Renal cortical epithelial cell (primary cell): Measurements from ENCODE around the gene LRRC30. TPM values are rescaled to one million over a fixed set of nuclear protein-coding genes. Genes with fewer than 3 reads are reported as not detected.
A peak's percentile ranks its signal among the peaks of the same experiment; 100 is the strongest.

Experiments
- DNase-seq: peaks from one replicate; pipeline ENCODE4 v3.0.0-alpha.2; 2011; ENCODE audit warnings: low read depth
- total RNA-seq: library from RNA; depleted of rRNA; stranded (reverse); fragments of >200 nt; gene quantifications from 2 replicates; pipeline ENCODE4 v1.2.3, GENCODE V29; 2014

Gene LRRC30
- total RNA-seq, 1 donor from 2014 or later, result not detected

GRCh38 chr18:7237673-7238272, 6.9 kb downstream of the LRRC30 start:
- DNase-seq, result no peak

- no peak for DNase-seq
Measured at GRCh38 chr18:7242926-7243325, 12.0 kb downstream of the LRRC30 start.

- DNase-seq, result no peak
Measured at GRCh38 chr18:7248877-7249276, 18.0 kb downstream of the LRRC30 start.

- DNase-seq, result no peak
Measured at GRCh38 chr18:7254163-7254562, 23.3 kb downstream of the LRRC30 start.

- no peak for DNase-seq
Measured at GRCh38 chr18:7255054-7255453, 24.2 kb downstream of the LRRC30 start.

- DNase-seq, result no peak
Measured at GRCh38 chr18:7255643-7256042, 24.8 kb downstream of the LRRC30 start.

GRCh38 chr18:7256618-7257425, 25.9 kb downstream of the LRRC30 start:
- no peak for DNase-seq

GRCh38 chr18:7257426-7257740, 26.5 kb downstream of the LRRC30 start:
- no peak for DNase-seq

- DNase-seq, result no peak
Measured at GRCh38 chr18:7259475-7259874, 28.6 kb downstream of the LRRC30 start.

GRCh38 chr18:7261199-7261598, 30.3 kb downstream of the LRRC30 start:
- no peak for DNase-seq

- DNase-seq, result no peak
Measured at GRCh38 chr18:7267973-7268372, 37.1 kb downstream of the LRRC30 start.

GRCh38 chr18:7269942-7270341, 39.1 kb downstream of the LRRC30 start:
- DNase-seq, result no peak

- DNase-seq, result peak; percentile 78
Measured at GRCh38 chr18:7272311-7273049, 41.6 kb downstream of the LRRC30 start.

- DNase-seq, result peak; percentile 47
Measured at GRCh38 chr18:7273301-7273921, 42.5 kb downstream of the LRRC30 start.

GRCh38 chr18:7281579-7281978, 50.7 kb downstream of the LRRC30 start:
- DNase-seq, result no peak

Other genes with a start within 250 kb of the LRRC30 start
- gene LAMA1, start 113.3 kb upstream of the LRRC30 start, total RNA-seq, result 2.3 and 4.3 TPM in 2 replicates